ENCODE results near the gene VAV3. TPM values are rescaled to one million over a fixed set of nuclear protein-coding genes. Genes with fewer than 3 reads are reported as not detected.

VAV3 gene
- total and polyA plus RNA-seq, 2 donors, result 3.8 to 24.2 TPM

DNA sequence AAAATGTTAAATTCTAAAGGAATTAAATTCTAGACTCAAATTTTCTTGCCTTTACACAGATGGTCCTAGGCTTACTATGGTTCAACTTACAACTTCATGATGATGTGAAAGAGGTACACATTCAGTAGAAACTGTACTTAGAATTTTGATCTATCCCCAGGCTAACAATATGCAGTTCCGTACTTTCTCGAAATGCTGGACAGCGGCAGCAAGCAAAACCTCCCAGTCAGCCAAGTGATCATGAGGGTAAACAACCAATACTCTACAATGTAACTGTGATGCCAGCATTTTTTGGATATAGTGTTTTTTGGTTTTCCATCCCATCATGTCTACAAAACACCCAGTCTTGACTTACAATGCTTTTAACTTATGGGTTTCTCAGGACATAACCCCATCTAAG, 25.7 kb downstream of the VAV3 start:
- Histone ChIP-seq H3K36me3 (ENCODE audit: insufficient read depth) (no peaks in the 10 kb centered on the region), H3K4me1 (ENCODE audit: insufficient read depth) (no peaks in the 10 kb centered on the region), H3K4me3 (ENCODE audit: low read depth, low read length) (no peak overlapping the region), H3K27ac (ENCODE audit: low read depth) (no peak overlapping the region)
- DNase-seq (ENCODE audit: extremely low spot score), result no peak
- 98% methylated on average over 3 of the region's 3 CpGs for WGBS

DNA sequence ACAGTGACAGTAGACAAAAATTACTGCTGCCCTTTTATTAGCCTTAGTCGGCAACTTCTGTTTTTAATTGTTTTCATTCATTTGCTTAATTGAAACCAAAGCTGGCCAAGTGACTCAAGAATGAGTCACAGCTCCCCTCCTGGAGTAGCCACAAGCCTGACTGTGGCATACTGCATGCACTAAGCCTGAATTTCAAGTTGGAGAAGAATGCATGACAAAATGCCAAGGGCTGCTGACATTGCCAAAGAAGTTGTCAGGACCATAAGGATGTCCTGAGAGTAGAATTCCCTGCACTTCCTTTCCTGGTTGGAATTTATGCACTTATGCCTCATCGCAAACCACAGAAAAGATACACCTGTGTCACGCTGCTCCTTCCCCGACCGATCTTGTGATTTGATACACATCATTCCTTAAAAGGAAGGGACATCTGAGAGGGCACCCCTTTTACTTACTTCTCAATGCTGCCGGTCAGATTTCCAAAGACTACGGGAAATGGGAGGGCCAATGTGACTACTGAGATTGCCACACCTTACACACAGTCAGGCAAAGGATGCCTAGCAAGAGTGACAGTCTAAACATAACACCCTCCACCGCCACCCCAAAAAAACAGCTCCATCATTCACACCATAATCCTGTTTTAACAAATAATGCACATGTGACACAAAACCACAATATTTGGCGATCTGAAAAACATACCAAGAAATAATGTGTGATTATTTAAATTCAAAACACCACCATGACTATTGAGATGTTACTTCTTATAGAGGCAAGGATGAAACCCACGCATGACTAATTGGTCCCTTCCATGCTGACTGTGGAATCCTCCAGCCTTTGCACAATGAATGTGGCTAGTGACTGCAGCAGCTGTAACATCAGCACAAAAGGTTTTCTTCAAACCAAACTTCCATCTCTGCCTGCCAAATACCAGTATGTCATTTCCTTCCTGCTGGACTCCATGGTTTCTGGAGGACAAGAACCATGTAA, 28.2 kb downstream of the VAV3 start:
- Histone ChIP-seq H3K27ac (ENCODE audit: low read depth) (no peak overlapping the region), H3K36me3 (ENCODE audit: insufficient read depth) (no peaks in the 10 kb centered on the region), H3K4me1 (ENCODE audit: insufficient read depth) (no peaks in the 10 kb centered on the region), H3K4me3 (ENCODE audit: low read depth, low read length) (no peak overlapping the region)
- no peak for DNase-seq (ENCODE audit: extremely low spot score)
- WGBS, result 52% methylated on average over 10 of the region's 10 CpGs

DNA sequence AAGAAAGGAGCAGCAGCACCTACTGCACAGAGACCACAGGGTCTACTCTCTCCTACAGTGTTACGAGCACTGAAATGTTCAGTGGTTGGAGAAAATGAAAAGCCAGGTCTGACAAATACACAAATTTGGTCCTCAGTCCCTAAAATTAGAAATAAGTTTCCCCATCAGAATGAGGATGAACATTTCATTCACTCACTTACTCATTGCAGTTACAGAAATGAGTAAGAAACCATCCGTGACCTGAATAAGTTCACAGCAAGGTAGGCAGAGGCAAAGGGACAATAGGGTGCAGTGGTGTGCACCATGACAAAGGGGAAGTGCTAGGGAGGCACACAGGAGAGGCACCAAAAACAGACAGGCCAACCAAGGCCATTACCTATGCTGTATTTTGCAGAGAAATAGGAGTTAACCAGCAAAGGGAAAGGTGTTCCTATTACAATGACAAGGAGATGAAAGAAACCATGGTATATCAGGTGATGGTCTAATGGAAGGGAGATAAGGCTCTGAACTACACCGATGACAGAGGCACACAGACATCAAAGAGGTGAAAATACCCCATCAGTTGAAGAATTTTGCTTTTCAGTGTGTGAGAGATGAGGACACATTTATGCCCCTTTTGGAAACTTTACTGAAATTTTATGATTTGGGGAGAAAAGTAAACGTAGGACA, 29.4 kb downstream of the VAV3 start:
- Histone ChIP-seq H3K4me3 (ENCODE audit: low read depth, low read length) (no peak overlapping the region), H3K27ac (ENCODE audit: low read depth) (no peak overlapping the region), H3K36me3 (ENCODE audit: insufficient read depth) (no peaks in the 10 kb centered on the region), H3K4me1 (ENCODE audit: insufficient read depth) (no peaks in the 10 kb centered on the region)
- 52% methylated on average over 4 of the region's 4 CpGs for WGBS
- no peak for DNase-seq (ENCODE audit: extremely low spot score)

DNA sequence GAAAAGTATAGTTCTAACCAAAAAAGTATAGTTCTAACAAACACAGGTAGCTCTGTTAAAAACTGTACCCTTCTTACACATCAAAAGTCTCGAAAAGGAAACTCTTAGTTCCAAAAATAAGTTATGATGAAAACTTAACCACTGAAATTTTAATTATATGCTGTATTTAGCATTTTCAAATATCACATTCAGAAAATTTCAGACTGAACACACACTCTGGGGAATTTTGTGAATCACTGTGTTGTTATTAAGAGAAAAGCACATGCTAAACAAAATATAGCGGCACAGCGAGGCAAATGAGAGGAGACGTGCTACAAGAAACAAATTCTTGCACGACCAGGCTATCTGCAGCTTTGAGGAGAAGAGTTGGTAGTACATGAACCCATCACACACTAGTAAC, 30.4 kb downstream of the VAV3 start:
- H3K4me1 ChIP-seq (ENCODE audit: insufficient read depth), result no peaks in the 10 kb centered on the region
- H3K27ac ChIP-seq (ENCODE audit: low read depth), result no peak overlapping the region
- DNase-seq (ENCODE audit: extremely low spot score), result no peak
- 77% methylated on average over 5 of the region's 5 CpGs for WGBS
- H3K4me3 ChIP-seq (ENCODE audit: low read depth, low read length), result no peak overlapping the region
- H3K36me3 ChIP-seq (ENCODE audit: insufficient read depth), result no peaks in the 10 kb centered on the region

DNA sequence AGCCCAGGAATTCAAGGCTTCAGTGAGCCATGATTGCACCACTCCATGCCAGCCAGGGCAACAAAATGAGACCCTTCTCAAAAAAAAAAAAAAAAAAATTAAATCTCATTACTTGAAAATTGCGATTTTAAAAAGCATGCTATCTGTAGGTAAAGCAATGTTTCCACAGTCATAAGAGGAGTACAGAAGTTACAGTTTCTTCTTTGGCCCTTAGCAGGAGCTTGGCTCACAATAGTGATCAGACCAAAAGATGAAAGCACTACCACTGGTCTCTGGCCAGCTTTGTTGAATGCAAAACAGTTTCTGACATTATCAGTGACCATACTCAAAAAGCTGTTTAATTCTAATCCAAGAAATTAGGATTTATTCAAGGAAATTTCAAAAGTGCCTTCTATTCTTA, 31.2 kb downstream of the VAV3 start:
- Histone ChIP-seq H3K36me3 (ENCODE audit: insufficient read depth) (no peaks in the 10 kb centered on the region), H3K4me1 (ENCODE audit: insufficient read depth) (no peaks in the 10 kb centered on the region), H3K27ac (ENCODE audit: low read depth) (no peak overlapping the region), H3K4me3 (ENCODE audit: low read depth, low read length) (no peak overlapping the region)
- DNase-seq (ENCODE audit: extremely low spot score), result no peak
- 95% methylated on average over 1 of the region's 1 CpG for WGBS

DNA sequence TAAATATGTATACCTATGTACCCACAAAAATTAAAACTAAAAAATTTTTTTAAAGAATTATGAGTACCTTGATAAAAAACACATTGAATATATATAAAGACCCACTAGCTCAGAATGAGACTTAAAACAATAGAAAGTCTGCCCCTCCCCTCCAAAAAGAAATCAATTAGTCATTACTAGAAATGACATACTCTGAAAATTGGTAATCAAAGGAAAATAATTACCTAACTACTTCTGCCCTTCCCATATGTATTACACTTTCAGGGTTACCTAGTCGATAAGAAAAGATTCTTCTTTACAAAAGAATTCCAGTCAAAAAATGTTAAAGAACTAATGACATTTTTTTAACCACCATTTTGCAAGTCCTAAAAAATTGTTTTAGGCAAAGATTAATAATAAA, 34.7 kb downstream of the VAV3 start:
- 95% methylated on average over 1 of the region's 1 CpG for WGBS
- DNase-seq (ENCODE audit: extremely low spot score), result no peak
- Histone ChIP-seq H3K27ac (ENCODE audit: low read depth) (no peak overlapping the region), H3K36me3 (ENCODE audit: insufficient read depth) (no peaks in the 10 kb centered on the region), H3K4me1 (ENCODE audit: insufficient read depth) (no peaks in the 10 kb centered on the region), H3K4me3 (ENCODE audit: low read depth, low read length) (no peak overlapping the region)

DNA sequence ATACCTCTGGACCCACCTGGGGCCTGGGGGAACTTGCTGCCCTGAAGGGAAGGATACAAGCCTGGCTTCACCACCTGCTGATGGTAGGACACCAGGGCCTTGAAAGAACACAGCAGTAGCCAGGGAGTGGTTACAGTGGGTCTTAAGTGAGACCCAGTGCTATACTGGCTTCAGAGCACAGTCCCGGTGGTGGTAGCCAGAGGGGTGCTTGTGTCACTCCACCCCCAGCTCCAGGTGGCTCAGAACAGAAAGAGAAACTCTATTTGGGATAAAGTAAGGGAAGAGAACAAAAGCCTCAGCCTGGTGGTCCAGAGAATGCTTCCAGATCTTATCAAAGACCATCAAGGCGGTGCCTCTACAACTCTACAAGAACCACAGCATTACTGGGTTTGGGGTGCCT, 37.2 kb downstream of the VAV3 start:
- WGBS, result 93% methylated on average over 2 of the region's 2 CpGs
- DNase-seq (ENCODE audit: extremely low spot score), result no peak

DNA sequence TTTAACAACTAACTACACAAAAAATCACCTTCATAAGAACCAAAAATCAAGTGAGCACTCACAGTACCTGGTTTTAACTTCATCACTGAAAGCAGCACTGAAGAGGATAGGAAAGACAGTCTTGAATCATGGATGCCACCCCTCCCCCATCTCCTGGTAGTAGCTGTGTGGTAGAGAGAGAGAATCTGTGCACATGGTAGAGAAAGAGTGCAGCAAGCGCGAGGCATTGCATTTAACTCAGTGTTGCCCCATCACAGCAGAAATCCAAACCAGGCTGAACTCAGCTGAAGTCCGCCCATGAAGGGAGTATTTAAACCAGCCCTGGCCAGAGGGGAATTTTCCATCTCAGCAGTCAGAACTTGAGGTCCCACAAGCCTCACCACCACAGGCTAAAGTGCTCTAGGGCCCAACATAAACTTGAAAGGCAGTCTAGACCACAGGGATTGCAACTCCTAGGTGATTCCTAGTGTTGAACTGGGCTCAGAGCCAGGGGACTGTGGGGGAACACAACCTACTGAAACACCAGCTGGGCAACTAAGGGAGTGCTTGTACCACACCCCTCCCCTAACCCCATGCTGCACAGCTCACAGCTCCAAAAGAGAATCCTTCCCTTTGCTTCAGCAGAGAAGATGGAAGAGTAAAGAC, 38.4 kb downstream of the VAV3 start:
- Histone ChIP-seq H3K4me3 (ENCODE audit: low read depth, low read length) (no peak overlapping the region), H3K36me3 (ENCODE audit: insufficient read depth) (no peaks in the 10 kb centered on the region), H3K4me1 (ENCODE audit: insufficient read depth) (no peaks in the 10 kb centered on the region), H3K27ac (ENCODE audit: low read depth) (no peak overlapping the region)
- 94% methylated on average over 3 of the region's 3 CpGs for WGBS
- DNase-seq (ENCODE audit: extremely low spot score), result no peak

More for the DNA sequence above, 37.2 kb downstream of the VAV3 start:
- H3K4me1 ChIP-seq (ENCODE audit: insufficient read depth), result no peaks in the 10 kb centered on the region
- no peaks in the 10 kb centered on the region for H3K36me3 ChIP-seq (ENCODE audit: insufficient read depth)
- H3K27ac ChIP-seq (ENCODE audit: low read depth), result no peak overlapping the region
- no peak overlapping the region for H3K4me3 ChIP-seq (ENCODE audit: low read depth, low read length)

DNA sequence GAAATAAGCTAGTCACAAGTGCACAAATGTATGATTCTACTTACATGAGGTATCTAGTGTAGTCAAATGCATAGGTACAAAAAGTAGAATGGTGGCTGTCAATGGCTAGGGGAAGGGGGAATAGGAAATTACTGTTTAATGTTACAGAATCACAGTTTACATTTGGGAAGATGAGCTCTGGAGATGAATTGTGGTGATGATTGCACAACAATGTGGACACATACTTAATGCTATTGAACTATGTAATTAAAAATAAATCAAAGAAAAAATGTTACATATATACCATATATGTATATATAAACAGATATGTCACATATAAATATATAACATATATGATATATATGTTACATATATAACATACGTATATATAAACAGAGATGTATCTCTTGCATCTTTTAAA, 39.4 kb downstream of the VAV3 start:
- Histone ChIP-seq H3K4me3 (ENCODE audit: low read depth, low read length) (no peak overlapping the region), H3K4me1 (ENCODE audit: insufficient read depth) (no peaks in the 10 kb centered on the region), H3K36me3 (ENCODE audit: insufficient read depth) (no peaks in the 10 kb centered on the region), H3K27ac (ENCODE audit: low read depth) (no peak overlapping the region)
- no peak for DNase-seq (ENCODE audit: extremely low spot score)
- WGBS, result 87% methylated on average over 1 of the region's 1 CpG

DNA sequence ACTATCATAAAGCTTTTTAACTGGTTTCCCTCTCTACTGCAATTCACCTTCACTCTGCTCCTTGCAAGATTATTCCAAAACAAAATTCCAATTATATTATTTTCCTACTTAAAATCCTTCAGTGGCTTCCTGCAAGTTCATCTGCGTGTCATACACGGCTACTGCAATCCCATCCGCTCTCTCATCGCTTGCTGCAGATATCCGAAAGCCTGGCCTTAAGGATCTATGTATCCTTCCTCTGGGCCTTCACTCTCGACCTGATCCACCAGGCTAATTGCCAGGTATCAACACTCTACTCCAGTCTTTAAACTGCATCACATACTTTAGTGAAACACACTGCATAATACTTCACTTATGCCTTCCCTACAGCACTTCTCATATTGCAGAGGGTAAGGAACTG, 44.0 kb downstream of the VAV3 start:
- Histone ChIP-seq H3K36me3 (ENCODE audit: insufficient read depth) (no peaks in the 10 kb centered on the region), H3K4me3 (ENCODE audit: low read depth, low read length) (no peak overlapping the region), H3K27ac (ENCODE audit: low read depth) (no peak overlapping the region), H3K4me1 (ENCODE audit: insufficient read depth) (no peaks in the 10 kb centered on the region)
- 75% methylated on average over 6 of the region's 6 CpGs for WGBS
- DNase-seq (ENCODE audit: extremely low spot score), result no peak

DNA sequence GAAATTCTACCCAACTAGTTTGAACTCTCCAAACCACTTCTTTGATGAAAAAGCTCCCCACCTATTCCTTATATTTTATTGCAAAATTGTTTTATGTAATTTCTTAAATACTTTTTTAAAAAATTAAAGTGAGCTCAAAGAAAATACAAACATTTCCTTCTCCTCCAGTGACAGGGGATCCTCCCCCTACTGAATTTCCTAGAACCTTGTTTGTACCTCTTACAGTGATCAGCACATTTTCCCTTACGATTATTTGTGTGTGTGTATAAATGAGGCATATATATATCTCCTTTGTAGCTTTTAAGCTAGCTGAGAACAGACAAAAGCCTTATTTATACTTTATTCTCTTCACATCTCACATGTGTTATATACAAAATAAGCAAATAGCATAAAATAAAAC, 44.4 kb downstream of the VAV3 start:
- no peaks in the 10 kb centered on the region for H3K36me3 ChIP-seq (ENCODE audit: insufficient read depth)

DNA sequence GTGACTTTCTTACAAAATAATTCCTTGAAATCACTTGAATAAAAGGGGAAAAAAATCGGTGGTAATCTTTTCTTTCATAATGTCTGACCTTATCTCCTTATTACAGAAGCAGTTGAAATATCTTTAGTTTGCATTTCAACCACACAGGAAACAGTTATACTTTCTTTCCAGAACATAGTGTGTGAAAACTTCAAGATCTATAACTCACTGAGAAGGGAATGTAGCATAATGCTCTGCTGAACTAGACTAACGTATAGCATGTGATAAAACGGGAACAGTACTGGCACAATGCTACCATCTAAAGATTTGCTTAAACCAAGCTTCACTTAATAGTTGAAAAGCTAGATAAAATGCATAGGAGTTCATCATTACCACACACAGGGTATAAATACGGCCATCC, 45.0 kb downstream of the VAV3 start:
- no peak overlapping the region for H3K4me3 ChIP-seq (ENCODE audit: low read depth, low read length)
- WGBS, result 51% methylated on average over 4 of the region's 4 CpGs
- H3K36me3 ChIP-seq (ENCODE audit: insufficient read depth), result no peaks in the 10 kb centered on the region

More for the DNA sequence above, 44.4 kb downstream of the VAV3 start:
- H3K4me3 ChIP-seq (ENCODE audit: low read depth, low read length), result no peak overlapping the region
- H3K4me1 ChIP-seq (ENCODE audit: insufficient read depth), result no peaks in the 10 kb centered on the region
- 74% methylated on average over 1 of the region's 1 CpG for WGBS
- no peak for DNase-seq (ENCODE audit: extremely low spot score)
- no peak overlapping the region for H3K27ac ChIP-seq (ENCODE audit: low read depth)

DNA sequence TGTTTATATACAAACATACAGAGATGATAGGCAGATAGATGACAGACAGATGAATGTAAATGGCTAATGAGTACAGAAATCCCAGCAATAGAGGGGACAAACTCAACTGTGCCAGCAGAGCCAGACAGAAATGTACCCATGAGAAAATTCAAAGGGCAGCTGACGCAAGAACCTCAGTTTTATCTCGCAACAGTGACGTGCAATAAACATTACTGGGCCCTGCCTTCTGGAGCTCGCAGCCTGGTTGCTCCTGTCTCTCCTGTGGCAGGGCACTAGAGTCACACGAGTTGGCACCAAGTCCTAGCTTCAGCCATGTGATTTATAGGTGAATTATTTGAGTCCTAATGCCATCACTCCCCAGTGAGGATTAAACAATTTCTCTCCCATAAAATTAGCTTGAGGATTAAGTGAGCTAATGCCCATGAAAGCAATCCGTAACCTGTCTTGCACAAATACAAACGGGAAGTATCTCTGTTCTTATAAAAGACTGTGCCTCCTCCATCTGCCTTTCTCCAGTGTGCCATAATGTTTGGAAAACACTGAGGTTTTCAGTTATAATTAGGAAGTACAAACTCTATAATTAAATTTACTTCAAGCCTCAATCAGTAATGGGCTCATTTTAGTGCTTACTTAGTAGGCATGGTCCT, 50.7 kb downstream of the VAV3 start:
- no peak overlapping the region for H3K4me3 ChIP-seq (ENCODE audit: low read depth, low read length)
- no peak for DNase-seq (ENCODE audit: extremely low spot score)
- no peaks in the 10 kb centered on the region for H3K4me1 ChIP-seq (ENCODE audit: insufficient read depth)
- no peak overlapping the region for H3K27ac ChIP-seq (ENCODE audit: low read depth)
- no peaks in the 10 kb centered on the region for H3K36me3 ChIP-seq (ENCODE audit: insufficient read depth)
- 64% methylated on average over 7 of the region's 7 CpGs for WGBS

More for the DNA sequence above, 45.0 kb downstream of the VAV3 start:
- Histone ChIP-seq H3K27ac (ENCODE audit: low read depth) (no peak overlapping the region), H3K4me1 (ENCODE audit: insufficient read depth) (no peaks in the 10 kb centered on the region)
- no peak for DNase-seq (ENCODE audit: extremely low spot score)

All from urinary bladder (tissue), 4 donors.